Activated naive CD8-positive, alpha-beta T cell treated with anti-CD3 and anti-CD28 coated beads, Interleukin-2, amount 50 U/mL, for 16 hours (primary cell): ENCODE data around the gene PALS1.
"Not testable (repeated sequence)": the region's sequence is repeated elsewhere in the genome, so short reads cannot be mapped to it uniquely, and the experiment has no call there.

Experiments used
- DNase-seq: peaks from one replicate; pipeline ENCODE4 v3.0.0-alpha.2; 2020; ENCODE audit warnings: low read depth, low spot score

PALS1 gene

GRCh38 chr14:67257906-67258305 lies 16.7 kb downstream of the PALS1 start:
- no peak for DNase-seq

GRCh38 chr14:67260965-67261364 lies 19.7 kb downstream of the PALS1 start:
- no peak for DNase-seq

DNA sequence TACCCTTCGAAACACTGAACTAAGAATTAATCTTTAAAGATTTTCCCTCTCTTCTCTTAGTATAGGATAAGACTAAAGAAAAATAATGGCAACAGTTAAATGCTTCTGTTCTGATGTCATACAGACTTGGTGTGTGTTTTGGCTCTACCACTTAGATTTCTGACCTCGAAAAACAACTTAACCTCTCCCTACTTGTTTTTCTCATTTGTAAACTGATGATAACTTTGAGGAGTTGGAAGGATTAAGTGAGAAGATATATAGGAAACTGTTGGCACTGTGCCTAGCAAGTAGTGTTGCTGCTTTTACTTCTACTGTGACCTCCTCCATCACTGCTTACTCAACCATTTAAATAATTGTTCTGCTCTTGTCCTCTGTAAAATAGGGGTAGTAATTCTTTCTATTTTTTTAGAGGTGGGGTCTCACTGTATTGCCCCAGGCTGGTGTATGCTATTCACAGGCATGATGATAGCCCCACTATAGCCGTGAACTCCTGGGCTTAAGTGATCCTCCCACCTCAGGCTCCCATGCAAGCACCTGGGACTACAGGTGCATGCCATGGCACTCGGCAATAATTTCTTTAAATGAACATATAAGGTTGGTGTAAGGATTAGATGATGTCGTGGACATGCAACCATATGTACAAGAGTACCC lies 22.4 kb downstream of the PALS1 start:
- DNase-seq: no peak

DNA sequence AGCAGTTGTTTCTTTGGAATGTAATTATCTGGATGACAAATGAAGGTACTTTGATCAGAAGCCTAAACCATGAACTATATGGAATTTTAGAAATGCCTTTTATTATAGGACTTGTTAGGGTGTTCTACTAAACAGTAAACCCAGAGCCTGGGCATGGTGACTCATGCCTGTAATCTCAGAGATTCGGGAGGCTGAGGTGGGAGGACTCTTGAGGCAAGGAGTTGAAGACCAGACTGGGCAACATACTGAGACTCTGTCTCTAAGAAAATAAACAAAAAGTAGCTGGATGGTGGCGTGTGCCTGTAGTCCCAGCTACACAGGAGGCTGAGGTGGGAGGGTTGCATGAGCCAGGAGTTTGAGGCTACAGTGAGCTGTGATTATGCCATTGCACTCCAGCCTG lies 23.9 kb downstream of the PALS1 start:
- DNase-seq: no peak

DNA sequence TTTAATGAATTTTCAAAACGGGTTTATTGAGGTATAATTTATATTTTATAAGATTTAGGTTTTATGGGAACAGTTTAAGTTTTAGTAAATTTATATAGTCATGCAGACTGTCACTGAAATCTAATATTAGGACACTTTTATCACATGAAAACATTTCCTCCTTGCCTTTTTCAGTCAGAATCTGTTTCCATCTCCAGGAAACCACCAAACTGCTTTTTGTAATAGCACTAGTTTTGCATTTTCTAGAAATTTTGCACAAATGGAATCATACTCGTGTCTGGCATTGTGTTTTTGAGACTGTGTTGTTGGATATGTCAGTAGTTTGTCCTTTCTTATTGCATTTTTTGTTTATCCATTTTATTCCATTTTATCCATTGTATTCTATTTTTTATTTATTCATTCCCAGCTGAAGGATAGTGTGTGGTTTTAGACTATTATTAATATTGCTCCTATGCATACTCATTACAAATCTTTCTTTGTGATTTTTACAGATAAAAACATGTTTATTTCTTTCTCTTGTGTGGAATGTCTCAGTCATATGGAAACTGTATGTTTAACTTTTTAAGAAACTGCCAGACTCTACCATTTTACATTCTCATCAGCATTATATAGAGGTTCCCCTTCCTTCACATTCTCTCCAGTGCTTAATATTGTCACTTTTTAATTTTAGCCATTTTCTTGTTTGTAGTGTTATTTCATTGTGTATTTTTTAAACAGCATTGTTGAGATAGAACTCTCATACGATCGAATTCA lies 26.5 kb downstream of the PALS1 start:
- no peak for DNase-seq

DNA sequence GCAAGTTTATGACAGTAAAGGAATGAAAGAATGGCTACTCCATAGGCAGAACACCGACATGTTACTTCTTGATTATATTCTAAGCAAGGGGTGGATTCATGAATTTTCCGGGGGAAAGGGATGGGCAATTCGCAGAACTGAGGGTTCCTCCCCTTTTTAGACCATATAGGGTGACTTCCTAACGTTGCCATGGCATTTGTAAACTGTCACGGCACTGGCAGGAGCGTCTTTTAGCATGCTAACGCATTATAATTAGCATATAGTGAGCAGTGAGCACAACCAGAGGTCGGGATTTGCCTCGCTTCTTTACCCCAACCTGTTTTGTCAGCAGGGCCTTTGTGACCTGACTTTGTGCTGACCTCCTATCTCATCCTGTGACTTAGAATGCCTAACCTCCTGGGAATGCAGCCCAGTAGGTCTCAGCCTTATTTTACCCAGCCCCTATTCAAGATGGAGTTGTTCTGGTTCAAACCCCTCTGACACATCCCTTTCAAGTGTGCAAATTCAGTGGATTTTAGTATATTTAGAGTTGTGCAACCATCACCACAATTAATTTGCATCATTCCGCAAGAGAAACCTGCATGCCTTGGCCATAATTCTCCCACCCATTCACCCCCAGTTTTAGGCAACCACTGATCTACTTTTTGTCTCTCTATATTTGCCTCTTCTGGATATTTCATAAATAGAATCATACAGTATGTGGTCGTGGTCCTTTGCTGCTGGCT lies 27.4 kb downstream of the PALS1 start:
- no peak for DNase-seq

- DNase-seq: no peak
Observed at GRCh38 chr14:67269298-67270060, 28.2 kb downstream of the PALS1 start.

DNA sequence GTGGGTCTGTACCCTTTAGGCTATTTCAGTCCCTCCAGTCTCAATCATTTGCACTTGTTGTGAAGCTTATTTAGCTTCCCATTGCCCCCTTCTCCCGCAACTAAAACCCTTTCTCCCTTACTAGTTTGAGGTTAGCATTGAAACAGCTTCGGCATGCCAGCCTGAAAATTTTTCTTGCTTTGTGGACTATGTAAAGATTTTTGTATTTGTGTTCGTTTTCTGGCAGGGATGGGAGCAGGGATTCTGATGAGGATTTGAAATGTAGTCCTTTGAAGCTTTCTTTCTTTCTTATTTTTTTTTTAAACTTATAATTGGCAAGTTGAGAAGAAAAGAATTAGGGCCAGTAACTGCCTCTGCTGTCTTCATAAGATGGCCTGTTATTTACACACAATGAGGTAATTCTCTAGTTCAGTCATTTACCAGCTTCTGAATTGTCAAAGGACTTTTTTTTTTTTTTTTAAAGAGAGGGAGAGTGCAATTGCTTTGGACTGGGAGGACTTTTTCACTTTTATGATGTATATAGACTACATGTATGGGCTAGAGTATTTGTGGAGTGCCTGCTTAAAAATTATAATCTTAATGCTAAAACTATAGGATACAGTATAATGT lies 29.0 kb downstream of the PALS1 start:
- no peak for DNase-seq

DNA sequence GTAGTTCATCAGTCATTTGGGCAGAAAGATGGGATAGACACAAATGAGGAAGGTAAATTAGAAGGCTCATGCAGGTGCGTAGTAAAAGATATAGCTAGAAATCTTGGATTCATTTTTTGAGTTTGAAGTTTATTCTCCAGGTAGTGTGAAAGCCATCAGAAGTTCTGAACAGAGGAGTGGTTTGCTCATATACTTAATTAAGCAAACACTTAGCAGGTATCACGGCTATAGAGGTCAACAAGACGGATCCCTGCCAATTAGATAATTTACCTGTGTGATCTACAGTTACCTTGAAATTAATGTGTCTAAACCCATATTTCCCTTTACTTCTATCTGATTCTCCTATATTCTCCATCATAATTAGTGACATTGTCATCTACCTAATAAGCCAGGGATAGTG lies 29.7 kb downstream of the PALS1 start:
- DNase-seq: no peak

GRCh38 chr14:67273281-67273680 lies 32.0 kb downstream of the PALS1 start:
- DNase-seq: not testable (repeated sequence)

GRCh38 chr14:67276131-67276530 lies 34.9 kb downstream of the PALS1 start:
- no peak for DNase-seq

DNA sequence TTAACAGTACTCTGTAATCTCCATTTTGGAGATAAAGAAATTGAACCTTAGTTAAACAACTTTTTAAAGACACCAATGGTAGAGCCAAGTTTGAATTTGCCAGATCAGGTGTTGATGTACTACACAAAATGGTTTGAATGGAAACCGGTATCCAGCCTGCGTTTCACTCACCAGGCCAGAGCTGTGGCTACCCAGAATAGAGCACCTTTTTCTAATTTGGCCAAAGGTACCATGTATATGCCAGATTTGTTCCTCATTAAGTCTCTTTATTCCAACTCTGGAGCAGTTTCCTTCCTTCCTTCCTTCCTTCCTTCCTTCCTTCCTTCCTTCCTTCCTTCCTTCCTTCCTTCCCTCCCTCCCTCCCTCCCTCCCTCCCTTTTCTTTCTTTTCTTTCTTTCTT lies 39.3 kb downstream of the PALS1 start:
- no peak for DNase-seq

DNA sequence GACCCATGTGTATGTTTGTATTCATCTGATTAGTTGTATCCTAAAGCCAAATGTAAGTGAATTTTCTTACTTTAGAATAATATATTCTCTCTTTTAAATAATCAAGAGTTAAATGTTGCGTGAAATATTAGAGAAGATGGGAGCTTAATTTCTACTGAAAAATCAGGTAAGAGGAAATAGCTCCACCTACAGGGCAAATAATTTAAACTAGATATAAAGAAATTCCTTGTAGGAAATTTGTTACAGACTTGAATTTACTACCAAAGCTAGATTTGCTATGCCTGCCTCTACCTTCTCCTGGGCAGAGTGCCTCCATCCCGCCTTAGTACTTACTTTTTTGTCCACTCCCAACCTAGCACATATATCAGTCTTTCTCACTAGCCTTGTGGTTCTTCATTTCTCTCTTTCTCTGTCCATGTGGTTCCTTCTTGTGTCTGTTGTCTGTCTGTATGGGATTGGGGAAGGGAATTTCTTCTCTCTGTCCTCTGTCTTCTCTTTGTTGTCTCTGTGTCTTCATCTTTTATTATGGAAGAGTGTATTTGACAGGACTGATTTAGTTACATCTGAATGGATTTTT lies 44.7 kb downstream of the PALS1 start:
- DNase-seq: no peak
